ENCODE measurements around the gene ENO3. TPM values are rescaled to one million over a fixed set of nuclear protein-coding genes. Genes with fewer than 3 reads are reported as not detected.

Gene ENO3
- polyA plus RNA-seq, 3 donors: 16.0 to 22.9 (median 16.7) TPM

GRCh38 chr17:4949321-4950074 lies 1.4 kb upstream of the ENO3 start:
- no peak for DNase-seq (ENCODE audit: low read depth in 3 of 3, low spot score in 2 of 3)

GRCh38 chr17:4950075-4950745 lies 709 bp upstream of the ENO3 start:
- no peak for DNase-seq (ENCODE audit: low read depth in 3 of 3, low spot score in 2 of 3)

- no peak for DNase-seq (ENCODE audit: low read depth in 3 of 3, low spot score in 2 of 3)
Measured at GRCh38 chr17:4951486-4951885, 567 bp downstream of the ENO3 start.

GRCh38 chr17:4953451-4953961 lies 2.6 kb downstream of the ENO3 start:
- no peak for DNase-seq (ENCODE audit: low read depth in 3 of 3, low spot score in 2 of 3)

- DNase-seq (ENCODE audit: low read depth in 3 of 3, low spot score in 2 of 3): no peak
Measured at GRCh38 chr17:4955091-4955490, 4.2 kb downstream of the ENO3 start.

- DNase-seq (ENCODE audit: low read depth in 3 of 3, low spot score in 2 of 3): no peak
Measured at GRCh38 chr17:4956493-4957061, 5.7 kb downstream of the ENO3 start.

GRCh38 chr17:4958102-4958501 lies 7.2 kb downstream of the ENO3 start:
- DNase-seq (ENCODE audit: low read depth in 3 of 3, low spot score in 2 of 3): no peak

GRCh38 chr17:4959261-4959965 lies 8.5 kb downstream of the ENO3 start:
- DNase-seq (ENCODE audit: low read depth in 3 of 3, low spot score in 2 of 3): no peak

- DNase-seq (ENCODE audit: low read depth in 3 of 3, low spot score in 2 of 3): no peak
Measured at GRCh38 chr17:4960279-4960922, 9.5 kb downstream of the ENO3 start.

GRCh38 chr17:4965311-4965986 lies 14.5 kb downstream of the ENO3 start:
- DNase-seq (ENCODE audit: low read depth in 3 of 3, low spot score in 2 of 3): no peak

GRCh38 chr17:4966844-4967538 lies 16.1 kb downstream of the ENO3 start:
- peak; percentile 98 to 99 (median 98) for DNase-seq (ENCODE audit: low read depth in 3 of 3, low spot score in 2 of 3)

- peak; percentile 94 to 99 (median 99) for DNase-seq (ENCODE audit: low read depth in 3 of 3, low spot score in 2 of 3)
Measured at GRCh38 chr17:4967539-4968485, 16.9 kb downstream of the ENO3 start, which contains the start of gene SPAG7. SPAG7 (minus strand) TSS chr17:4967817; CDS start chr17:4967804, 13 bp downstream.

GRCh38 chr17:4968486-4969046 lies 17.6 kb downstream of the ENO3 start:
- DNase-seq (ENCODE audit: low read depth in 3 of 3, low spot score in 2 of 3): no peak

- no peak for DNase-seq (ENCODE audit: low read depth in 3 of 3, low spot score in 2 of 3)
Measured at GRCh38 chr17:4969047-4969550, 18.2 kb downstream of the ENO3 start.

- DNase-seq (ENCODE audit: low read depth in 3 of 3, low spot score in 2 of 3): no peak
Measured at GRCh38 chr17:4969551-4970173, 18.7 kb downstream of the ENO3 start.

- no peak for DNase-seq (ENCODE audit: low read depth in 3 of 3, low spot score in 2 of 3)
Measured at GRCh38 chr17:4970273-4970672, 19.4 kb downstream of the ENO3 start.

GRCh38 chr17:4971826-4972225 lies 20.9 kb downstream of the ENO3 start:
- no peak for DNase-seq (ENCODE audit: low read depth in 3 of 3, low spot score in 2 of 3)

All from right renal cortex interstitium (tissue), 3 donors.